ENCODE measurements around the gene EPO. TPM values are rescaled to one million over a fixed set of nuclear protein-coding genes. Genes with fewer than 3 reads are reported as not detected.
A peak's percentile ranks its signal among the peaks of the same experiment; 100 is the strongest.

EPO gene
- total RNA-seq: not detected

DNA sequence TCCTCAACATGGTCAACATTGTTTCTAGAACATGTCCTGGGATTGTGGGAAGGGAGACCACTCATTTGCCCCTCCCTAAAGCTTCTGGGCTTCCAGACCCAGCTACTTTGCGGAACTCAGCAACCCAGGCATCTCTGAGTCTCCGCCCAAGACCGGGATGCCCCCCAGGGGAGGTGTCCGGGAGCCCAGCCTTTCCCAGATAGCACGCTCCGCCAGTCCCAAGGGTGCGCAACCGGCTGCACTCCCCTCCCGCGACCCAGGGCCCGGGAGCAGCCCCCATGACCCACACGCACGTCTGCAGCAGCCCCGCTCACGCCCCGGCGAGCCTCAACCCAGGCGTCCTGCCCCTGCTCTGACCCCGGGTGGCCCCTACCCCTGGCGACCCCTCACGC is at the start of gene EPO:
Gene EPO (plus strand): TSS at position 190 of the 392 bp plus-strand sequence. CDS start 513 bp downstream, outside the sequence.
- intact Hi-C loops (cut with DNase I, micrococcal nuclease): no loop called here
- H3K36me3 Mint-ChIP-seq (ENCODE audit: low read depth): peaks cover 1% of the 10 kb centered on the region
- H3K4me1 Mint-ChIP-seq: peaks cover 5% of the 10 kb centered on the region
- ChIA-PET CTCF (no interaction called here), POLR2A (no interaction called here)
- H3K27ac Mint-ChIP-seq: no peak within 1 kb of the TSS
- H3K4me3 Mint-ChIP-seq: no peak within 1 kb of the TSS
- H3K27me3 Mint-ChIP-seq: peaks cover 37% of the 10 kb centered on the region
- H3K9me3 Mint-ChIP-seq (ENCODE audit: low read depth): peaks cover 7% of the 10 kb centered on the region
- DNase-seq (no peak), ATAC-seq (no peak)

DNA sequence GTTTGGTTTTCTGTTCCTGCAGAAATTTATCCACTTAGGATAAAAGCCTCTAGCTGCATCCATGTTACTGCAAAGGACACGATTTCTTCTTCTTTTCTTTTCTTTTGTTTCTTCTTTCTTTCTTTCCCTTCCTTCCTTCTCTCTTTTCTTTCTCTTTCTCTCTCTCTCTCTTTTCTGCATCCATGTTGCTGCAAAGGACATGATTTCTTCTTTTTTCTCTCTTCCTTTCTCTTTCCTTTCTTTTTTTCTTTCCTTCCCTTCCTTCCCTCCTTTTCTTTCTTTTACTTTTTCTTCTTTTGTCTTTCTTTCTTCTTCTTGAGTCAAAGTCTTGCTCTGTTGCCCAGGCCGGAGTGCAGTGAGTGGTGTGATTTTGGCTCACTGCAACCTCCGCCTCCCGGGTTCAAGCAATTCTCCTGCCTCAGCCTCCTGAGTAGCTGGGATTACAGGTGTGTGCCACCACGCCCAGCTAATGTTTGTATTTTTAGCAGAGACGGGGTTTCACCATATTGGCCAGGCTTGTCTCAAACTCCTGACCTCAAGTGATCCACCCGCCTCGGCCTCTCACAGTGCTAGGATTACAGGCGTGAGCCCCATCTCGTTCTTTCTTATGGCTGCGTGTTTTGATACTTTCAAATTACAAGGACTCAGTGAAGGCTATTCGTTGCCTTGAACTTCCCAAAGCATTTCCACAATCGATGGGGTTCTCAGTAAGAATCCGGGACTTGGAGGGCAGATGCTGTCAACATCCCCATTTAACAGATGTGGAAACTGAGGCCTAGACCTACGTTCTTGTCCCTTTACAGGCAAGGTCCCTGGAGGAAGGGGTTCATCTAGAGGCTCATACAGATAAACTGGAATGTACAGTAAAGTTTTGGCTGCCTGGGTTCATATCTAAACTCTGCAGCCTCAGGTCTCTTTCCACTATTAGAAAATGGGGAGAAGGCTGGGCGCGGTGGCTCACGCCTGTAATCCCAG is 48.6 kb upstream of the EPO start:
- ChIA-PET CTCF (interaction anchor here (0.7 to 2.4 kb wide), 2 partner anchors 33 to 34 kb away, joined by 3 to 9 read pairs; partner anchors contain the start of gene POP7), POLR2A (no interaction called here)
- DNase-seq: no peak
- Mint-ChIP-seq H3K9me3 (ENCODE audit: low read depth) (no peaks in the 10 kb centered on the region), H3K4me3 (no peak overlapping the region), H3K27ac (no peak overlapping the region), H3K4me1 (peaks cover 6% of the 10 kb centered on the region), H3K36me3 (ENCODE audit: low read depth) (peaks cover 3% of the 10 kb centered on the region), H3K27me3 (no peaks in the 10 kb centered on the region)
- intact Hi-C loops (cut with DNase I, micrococcal nuclease): loop anchor here (5.0 to 10.0 kb wide), 3 partner anchors 237 to 573 kb away; partner anchors contain the start of genes AP4M1 (in 1 of the 2), FIS1 (in 1 of the 2), MCM7 (in 1 of the 2) and PPP1R35 (in 1 of the 2)
- ATAC-seq: no peak

- H3K27ac Mint-ChIP-seq: peak within 1 kb of the TSS; percentile 93
- ChIA-PET POLR2A (interaction anchor here (0.6 to 1.0 kb wide), 6 partner anchors 9 to 182 kb away, joined by 3 to 7 read pairs (median 4); partner anchors contain the start of genes MOSPD3 and POP7), CTCF (interaction anchor here (0.6 to 0.7 kb wide), 4 partner anchors 70 to 127 kb away, joined by 3 read pairs; no protein-coding TSS in a partner anchor)
- DNase-seq (peak; percentile 99), ATAC-seq (peak; percentile 78)
- H3K9me3 Mint-ChIP-seq (ENCODE audit: low read depth): no peaks in the 10 kb centered on the region
- H3K4me1 Mint-ChIP-seq: peaks cover 12% of the 10 kb centered on the region
- H3K36me3 Mint-ChIP-seq (ENCODE audit: low read depth): peaks cover 14% of the 10 kb centered on the region
- intact Hi-C loops (cut with DNase I, micrococcal nuclease): loop anchor here (1.0 to 10.0 kb wide), 16 partner anchors 32 to 571 kb away; partner anchors contain the start of genes FBXO24 (in 2 of the 2), LRCH4 (in 2 of the 2), MOSPD3 (in 2 of the 2) and AGFG2 (in 1 of the 2)
- no peaks in the 10 kb centered on the region for H3K27me3 Mint-ChIP-seq
- H3K4me3 Mint-ChIP-seq: peak within 1 kb of the TSS; percentile 94
Measured at GRCh38 chr7:100673302-100673941, 46.8 kb upstream of the EPO start, which contains the start of gene GNB2. Gene GNB2 (plus strand): TSS chr7:100673740. CDS start chr7:100676266, 2,526 bp downstream.

DNA sequence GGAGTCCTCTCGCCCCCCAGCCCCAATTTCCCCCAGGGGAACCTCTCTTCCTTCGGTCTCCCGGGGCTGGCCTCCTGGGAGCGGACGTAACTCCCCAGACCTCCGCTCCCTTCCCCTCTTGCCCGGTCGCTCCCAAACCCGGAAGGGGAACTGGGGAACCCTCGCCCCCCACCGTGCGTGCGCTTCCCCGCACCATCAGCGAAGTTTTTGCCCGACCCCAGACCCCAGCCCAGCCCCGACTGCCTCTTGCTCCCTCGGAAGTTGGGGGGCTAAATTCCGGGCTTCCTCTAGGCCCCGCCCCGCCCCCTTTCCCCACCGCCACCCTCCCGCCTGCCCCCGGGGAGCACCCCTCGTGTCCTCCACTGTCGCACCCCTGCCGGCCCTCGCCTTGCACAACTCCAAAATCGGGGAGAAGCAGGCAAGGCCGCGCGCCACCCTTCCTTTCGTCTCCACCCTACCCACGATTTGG is 46.3 kb upstream of the EPO start:
- no peaks in the 10 kb centered on the region for H3K27me3 Mint-ChIP-seq
- no peaks in the 10 kb centered on the region for H3K9me3 Mint-ChIP-seq (ENCODE audit: low read depth)
- intact Hi-C loops (cut with DNase I, micrococcal nuclease): loop anchor here (1.0 to 10.0 kb wide), 17 partner anchors 19 to 572 kb away; partner anchors contain the start of genes FBXO24 (in 2 of the 2), LRCH4 (in 2 of the 2), MOSPD3 (in 2 of the 2) and AGFG2 (in 1 of the 2)
- H3K4me1 Mint-ChIP-seq: peaks cover 14% of the 10 kb centered on the region
- H3K27ac Mint-ChIP-seq: peak overlapping the region; percentile 88
- DNase-seq: peak; percentile 60
- peaks cover 16% of the 10 kb centered on the region for H3K36me3 Mint-ChIP-seq (ENCODE audit: low read depth)
- ATAC-seq: no peak
- ChIA-PET POLR2A (interaction anchor here (0.7 kb wide), 1 partner anchor 1571 kb away, joined by 3 read pairs; no protein-coding TSS in a partner anchor), CTCF (interaction anchor here (1.1 to 1.5 kb wide), 2 partner anchors 14 to 32 kb away, joined by 3 to 8 read pairs; partner anchors contain the start of gene POP7)
- H3K4me3 Mint-ChIP-seq: peak overlapping the region; percentile 94

DNA sequence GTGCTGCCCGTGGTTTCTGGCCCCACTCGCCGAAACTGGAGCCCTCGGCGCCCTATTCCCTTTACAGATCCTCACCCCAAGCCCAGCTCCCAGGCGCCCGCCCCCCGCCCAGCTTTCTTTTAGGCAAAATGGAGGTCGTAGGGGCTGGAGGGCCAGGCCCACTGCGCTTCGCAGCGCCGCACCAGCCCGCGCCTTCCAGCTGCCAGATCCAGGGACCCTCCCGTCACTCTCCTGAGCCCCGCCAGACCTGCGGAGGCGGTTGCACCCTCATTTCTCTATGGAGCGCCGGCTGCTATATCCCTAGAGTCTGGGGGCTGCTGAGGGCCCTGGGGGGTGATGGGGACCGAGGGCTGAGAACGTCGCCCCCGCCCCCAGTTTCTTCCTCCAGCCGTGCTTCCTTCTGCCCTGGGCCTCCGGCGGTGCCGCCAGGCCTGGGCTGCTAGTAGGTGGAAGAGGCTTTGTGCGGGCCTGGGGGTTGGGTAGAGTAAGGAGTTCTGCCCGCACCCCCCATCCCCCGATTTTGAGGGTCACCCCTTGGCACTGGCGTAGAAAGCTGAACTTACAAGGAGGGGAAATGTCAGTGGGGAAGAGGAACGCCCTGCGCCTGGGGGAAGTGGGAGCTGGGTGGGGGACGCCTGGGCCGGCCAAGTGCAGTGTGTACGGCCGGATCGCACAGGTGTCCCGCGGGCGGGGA is 45.7 kb upstream of the EPO start:
- H3K4me3 Mint-ChIP-seq: peak overlapping the region; percentile 94
- ChIA-PET CTCF (interaction anchor here (0.7 to 1.5 kb wide), 5 partner anchors 13 to 87 kb away, joined by 3 to 8 read pairs (median 3); partner anchors contain the start of gene POP7), POLR2A (interaction anchor here (0.7 kb wide), 1 partner anchor 1572 kb away, joined by 3 read pairs; no protein-coding TSS in a partner anchor)
- H3K36me3 Mint-ChIP-seq (ENCODE audit: low read depth): peaks cover 19% of the 10 kb centered on the region
- no peaks in the 10 kb centered on the region for H3K27me3 Mint-ChIP-seq
- no peaks in the 10 kb centered on the region for H3K9me3 Mint-ChIP-seq (ENCODE audit: low read depth)
- H3K27ac Mint-ChIP-seq: peak overlapping the region; percentile 88
- no peak for ATAC-seq
- peak; percentile 57 for DNase-seq
- intact Hi-C loops (cut with DNase I, micrococcal nuclease): loop anchor here (1.0 to 10.0 kb wide), 6 partner anchors 17 to 572 kb away; partner anchors contain the start of genes AP4M1 (in 1 of the 2), FIS1 (in 1 of the 2), MCM7 (in 1 of the 2) and PPP1R35 (in 1 of the 2)
- peaks cover 19% of the 10 kb centered on the region for H3K4me1 Mint-ChIP-seq

DNA sequence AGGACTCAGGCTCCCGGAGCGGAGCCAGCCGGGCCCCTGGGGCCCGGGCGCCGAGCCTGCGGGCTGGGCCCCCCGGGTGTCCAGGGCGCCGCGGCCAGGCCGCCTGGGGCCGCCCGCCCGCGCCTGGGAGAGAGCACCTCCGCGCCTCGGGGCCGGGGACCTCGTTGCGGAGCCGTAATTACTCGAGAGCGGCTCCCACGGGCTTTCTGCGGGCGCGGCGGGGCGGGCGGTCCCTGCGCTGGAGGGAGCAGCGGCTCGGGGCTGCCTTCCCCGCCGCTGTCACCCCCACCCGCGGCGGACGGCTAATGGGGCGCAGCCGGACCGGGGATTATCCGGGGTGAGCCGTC is 45.2 kb upstream of the EPO start:
- DNase-seq (peak; percentile 59), ATAC-seq (no peak)
- Mint-ChIP-seq H3K27me3 (no peaks in the 10 kb centered on the region), H3K9me3 (ENCODE audit: low read depth) (no peaks in the 10 kb centered on the region), H3K4me3 (peak overlapping the region; percentile 94), H3K36me3 (ENCODE audit: low read depth) (peaks cover 23% of the 10 kb centered on the region), H3K27ac (no peak overlapping the region), H3K4me1 (peaks cover 20% of the 10 kb centered on the region)
- intact Hi-C loops (cut with DNase I, micrococcal nuclease): loop anchor here (1.0 to 10.0 kb wide), 5 partner anchors 16 to 570 kb away; partner anchors contain the start of genes FIS1 (in 1 of the 2) and PPP1R35 (in 1 of the 2)
- ChIA-PET CTCF (interaction anchor here (0.7 to 2.1 kb wide), 6 partner anchors 13 to 88 kb away, joined by 3 to 9 read pairs (median 4); partner anchors contain the start of gene POP7), POLR2A (no interaction called here)

GRCh38 chr7:100675581-100676350 is 44.5 kb upstream of the EPO start:
- H3K4me1 Mint-ChIP-seq: peaks cover 27% of the 10 kb centered on the region

GRCh38 chr7:100676501-100677306 is 43.6 kb upstream of the EPO start:
- no peaks in the 10 kb centered on the region for H3K27me3 Mint-ChIP-seq
- H3K36me3 Mint-ChIP-seq (ENCODE audit: low read depth): peaks cover 25% of the 10 kb centered on the region
- ATAC-seq (no peak), DNase-seq (no peak)
- H3K9me3 Mint-ChIP-seq (ENCODE audit: low read depth): no peaks in the 10 kb centered on the region
- peaks cover 30% of the 10 kb centered on the region for H3K4me1 Mint-ChIP-seq
- H3K4me3 Mint-ChIP-seq: peak overlapping the region; percentile 79
- intact Hi-C loops (cut with DNase I, micrococcal nuclease): loop anchor here (10.0 kb wide), 2 partner anchors 242 to 568 kb away; partner anchors contain the start of genes FIS1 (in 1 of the 2) and PPP1R35 (in 1 of the 2)
- H3K27ac Mint-ChIP-seq: peak overlapping the region; percentile 75
- POLR2A ChIA-PET: interaction anchor here (0.5 to 1.5 kb wide), 5 partner anchors 29 to 574 kb away, joined by 3 to 5 read pairs (median 4); partner anchors contain the start of genes POP7 and ZCWPW1
- CTCF ChIA-PET: interaction anchor here (0.5 to 2.1 kb wide), 4 partner anchors 11 to 16 kb away, joined by 3 to 9 read pairs (median 4); no protein-coding TSS in a partner anchor

More at GRCh38 chr7:100675581-100676350, 44.5 kb upstream of the EPO start:
- Mint-ChIP-seq H3K9me3 (ENCODE audit: low read depth) (no peaks in the 10 kb centered on the region), H3K36me3 (ENCODE audit: low read depth) (peaks cover 25% of the 10 kb centered on the region), H3K27me3 (no peaks in the 10 kb centered on the region), H3K4me3 (peak overlapping the region; percentile 79), H3K27ac (peak overlapping the region; percentile 70)
- ATAC-seq (peak; percentile 48), DNase-seq (peak; percentile 84)
- intact Hi-C loops (cut with DNase I, micrococcal nuclease): loop anchor here (1.0 to 10.0 kb wide), 5 partner anchors 16 to 569 kb away; partner anchors contain the start of genes FIS1 (in 1 of the 2) and PPP1R35 (in 1 of the 2)
- ChIA-PET POLR2A (interaction anchor here (0.5 to 0.7 kb wide), 3 partner anchors 8 to 574 kb away, joined by 3 to 5 read pairs (median 4); partner anchors contain the start of gene MEPCE), CTCF (interaction anchor here (0.5 to 2.1 kb wide), 3 partner anchors 10 to 17 kb away, joined by 3 to 9 read pairs (median 3); no protein-coding TSS in a partner anchor)
